ENCODE data around the gene HACL1.

Gene HACL1

DNA sequence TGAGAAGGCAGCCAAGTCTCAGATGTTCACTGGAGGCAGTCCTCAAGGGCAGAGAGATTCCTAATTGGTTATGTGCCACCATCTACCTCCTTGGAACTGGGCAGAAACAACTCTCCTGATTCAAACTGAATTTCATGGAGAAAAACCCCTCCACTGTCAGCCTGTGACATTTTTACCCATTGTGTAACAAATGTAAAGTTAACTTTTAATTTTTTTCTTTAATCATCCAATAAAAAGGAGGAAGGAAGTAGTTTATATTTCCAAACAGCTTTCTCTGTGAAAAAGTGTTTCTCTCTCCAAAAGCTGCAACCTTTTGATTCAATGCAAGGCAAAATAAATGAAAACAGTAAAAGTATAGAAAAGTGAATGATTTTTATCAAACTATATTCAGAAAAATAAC lies 79.4 kb downstream of the HACL1 start:
- DNase-seq = peak in 2 of 4 experiments; percentile 34 to 47

GRCh38 chr3:15521573-15521965 lies 79.8 kb downstream of the HACL1 start, which contains the start of gene COLQ:
Gene COLQ, minus strand, starts transcription at chr3:15521706. Its CDS starts 81 bp downstream, at chr3:15521625.
- peak in 3 of 4 experiments; percentile 17 to 43 (median 34) for DNase-seq

DNA sequence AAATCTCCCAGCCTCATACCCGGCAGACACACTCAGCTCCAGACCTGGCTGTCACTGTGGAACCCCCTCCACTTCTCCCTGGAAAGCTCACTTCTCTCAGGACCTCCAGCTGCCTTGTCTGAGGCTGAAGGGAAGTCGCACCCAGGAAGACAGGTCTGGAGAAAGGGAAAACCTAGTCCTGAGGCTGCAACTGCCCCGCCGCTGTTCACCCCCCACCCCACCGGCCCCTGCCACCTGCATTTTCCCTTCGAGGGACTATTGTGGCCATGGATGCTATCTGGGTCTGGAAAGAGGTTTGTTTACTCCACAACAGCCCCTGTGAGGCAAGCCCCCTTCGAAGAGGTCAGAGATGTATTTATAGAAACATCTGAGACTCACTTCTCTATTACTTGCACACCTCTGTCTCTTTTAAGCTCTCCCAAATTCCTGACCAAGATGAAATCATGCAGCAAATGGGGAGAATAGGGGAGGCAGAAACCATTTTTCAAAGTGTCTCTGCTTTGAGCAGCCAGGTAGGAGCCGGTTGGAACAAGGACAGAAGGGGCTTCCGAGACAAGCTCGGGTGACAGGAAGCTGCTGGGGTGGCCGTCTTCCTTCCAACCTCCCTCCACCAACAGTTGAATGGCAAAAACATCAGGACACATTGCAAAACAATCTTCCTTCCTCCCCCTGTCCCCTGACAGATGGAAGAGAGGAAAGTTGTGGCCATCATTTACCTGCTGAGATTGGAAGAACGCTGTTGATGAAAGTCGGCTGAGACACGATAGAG lies 80.4 kb downstream of the HACL1 start:
- peak; percentile 15 to 81 (median 64) for DNase-seq

GRCh38 chr3:15520185-15520584 lies 81.2 kb downstream of the HACL1 start:
- peak; percentile 70 to 86 (median 78) for DNase-seq

- DNase-seq = no peak
These were observed 82.3 kb downstream of the HACL1 start for GRCh38 chr3:15519096-15519495.

DNA sequence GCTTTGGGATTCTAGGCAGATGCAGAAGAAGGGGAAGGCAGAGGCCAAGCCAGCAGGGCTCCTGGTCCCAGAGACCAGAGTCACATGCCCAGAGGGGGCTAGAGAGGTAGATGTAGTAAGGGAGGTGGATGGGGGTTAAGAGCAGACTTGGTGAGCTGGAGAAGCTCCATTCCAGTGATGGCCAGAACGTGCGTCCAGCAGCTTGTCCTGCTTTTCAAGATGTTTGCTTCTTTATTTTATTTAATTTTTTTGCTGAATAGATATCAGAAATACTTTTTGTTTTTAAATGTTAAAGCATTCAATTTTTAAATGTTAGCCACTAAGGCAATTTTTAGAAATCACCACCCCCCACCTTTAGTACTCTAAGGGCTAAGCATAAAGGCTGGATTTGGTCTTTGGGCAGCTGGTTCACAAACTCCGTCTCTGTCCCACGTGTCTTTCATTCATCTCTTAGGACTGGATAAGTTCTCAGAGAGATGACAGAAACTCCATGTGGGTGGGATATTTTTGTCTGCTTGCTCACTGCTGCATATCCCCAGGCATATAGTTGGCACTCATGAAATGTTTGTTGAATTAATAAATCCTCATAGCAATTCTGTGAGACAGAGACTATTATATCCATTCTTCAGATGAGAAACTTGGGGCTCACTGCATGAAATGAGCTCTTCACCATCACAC lies 86.6 kb downstream of the HACL1 start:
- no peak for DNase-seq

DNA sequence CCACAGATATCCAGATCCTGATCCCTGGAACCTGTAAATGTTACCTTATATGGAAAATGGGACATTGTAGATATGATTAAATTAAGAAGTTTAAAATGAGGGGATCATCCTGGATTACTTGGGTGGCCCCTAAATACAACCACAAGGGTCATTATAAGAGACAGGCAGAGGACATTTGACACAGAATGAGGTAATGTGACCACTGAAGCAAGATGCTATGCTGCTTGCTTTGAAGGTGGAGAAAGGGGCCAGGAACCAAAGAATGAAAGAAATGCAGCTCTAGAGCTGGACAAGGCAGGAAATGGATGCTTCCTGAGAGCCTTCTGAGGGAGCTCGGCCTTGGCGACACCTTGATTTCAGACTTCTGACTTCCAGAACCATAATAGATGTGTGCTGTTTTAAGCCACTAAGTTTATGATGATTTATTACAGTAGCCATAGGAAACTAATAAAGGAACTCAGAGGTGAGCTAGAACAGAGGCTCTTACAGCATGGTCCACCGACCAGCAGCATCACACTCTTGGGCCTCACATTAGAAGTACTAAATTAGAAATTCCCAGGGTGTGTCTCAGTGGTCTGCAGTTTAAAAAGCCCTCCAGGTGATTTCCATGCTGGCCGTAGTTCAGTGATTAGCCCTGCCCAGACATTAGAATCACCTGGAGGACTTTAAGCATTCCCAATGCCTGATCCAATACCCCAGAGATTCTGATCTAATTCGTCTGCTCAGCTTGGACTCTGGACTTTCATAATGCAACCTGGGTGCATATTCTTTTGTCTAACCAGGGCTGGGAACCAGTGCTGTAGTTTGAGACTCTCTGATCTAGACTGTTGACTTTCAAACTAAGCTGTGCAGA lies 87.3 kb downstream of the HACL1 start:
- DNase-seq = no peak

DNA sequence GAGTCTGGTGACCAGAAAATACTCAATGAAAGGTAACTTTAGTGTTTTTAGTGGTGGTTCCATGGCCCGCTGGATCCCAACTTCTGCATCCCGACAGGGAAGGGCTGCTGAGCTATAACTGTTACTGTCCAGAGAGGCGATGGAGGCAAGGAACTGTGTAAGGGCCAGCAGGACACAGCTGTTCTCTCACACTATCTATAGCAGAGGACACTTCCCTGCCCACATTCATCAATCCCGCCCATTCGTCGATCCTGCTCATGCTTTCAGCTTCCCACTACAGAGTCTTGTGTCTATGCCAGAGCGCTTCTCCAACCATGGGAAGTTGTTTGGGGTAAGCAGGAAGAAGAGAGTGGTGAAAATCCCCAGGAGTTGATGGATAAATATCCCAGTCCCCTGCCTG lies 88.3 kb downstream of the HACL1 start:
- DNase-seq = no peak

DNA sequence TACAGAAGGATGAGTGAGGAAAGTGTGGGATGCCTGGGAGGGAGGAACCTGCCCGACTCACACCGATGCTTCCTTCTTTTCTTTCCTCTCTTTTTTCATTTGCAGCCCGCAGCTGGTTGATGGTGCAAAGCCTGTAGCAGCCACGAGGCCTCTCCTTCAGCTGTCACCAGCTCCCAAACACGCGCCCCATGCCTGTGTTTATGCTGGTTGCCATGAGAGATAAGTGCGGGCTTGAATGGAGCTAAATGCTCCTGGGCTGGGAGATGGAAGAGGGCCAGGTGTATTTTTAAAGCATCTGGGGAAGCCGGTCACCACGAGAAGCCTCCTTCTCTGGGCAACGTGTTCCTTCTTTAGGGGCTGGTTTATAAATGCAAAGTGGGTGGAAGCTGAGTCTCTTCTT lies 89.2 kb downstream of the HACL1 start:
- peak; percentile 46 to 70 (median 64) for DNase-seq

DNA sequence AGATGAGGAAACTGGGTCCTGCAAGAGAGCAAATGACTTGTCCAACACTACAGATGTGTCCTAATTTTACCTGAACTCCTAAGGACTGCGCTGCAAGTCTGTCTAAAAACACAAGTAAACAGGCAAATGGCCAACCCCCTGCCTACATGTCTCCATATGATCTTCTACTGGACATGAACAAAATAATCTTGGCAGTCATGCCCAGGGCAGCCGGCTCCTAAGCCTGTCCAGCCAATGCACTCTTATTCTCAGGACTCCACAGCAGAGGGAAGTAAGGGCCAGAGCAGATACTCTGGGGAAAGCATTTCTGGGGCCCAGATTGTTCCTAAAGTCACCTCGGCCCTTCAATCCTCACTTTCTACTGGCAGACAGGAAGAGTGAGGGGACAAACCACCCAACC lies 90.2 kb downstream of the HACL1 start:
- DNase-seq = no peak

Data from suppressor macrophage (primary cell).